Measurements from ENCODE around the gene UNC93A. TPM values are rescaled to one million over a fixed set of nuclear protein-coding genes. Genes with fewer than 3 reads are reported as not detected.
"Not testable (repeated sequence)": the region's sequence is repeated elsewhere in the genome, so short reads cannot be mapped to it uniquely, and the experiment has no call there.

Gene UNC93A
- total RNA-seq, 1 donor: not detected

- H3K4me1 ChIP-seq (ENCODE audit: insufficient read depth, low read length); H3K36me3 ChIP-seq (ENCODE audit: insufficient read depth, low read length); DNase-seq (ENCODE audit: insufficient read length, low spot score, missing footprints); H3K9me3 ChIP-seq (ENCODE audit: low read depth, low read length); H3K79me2 ChIP-seq (ENCODE audit: insufficient read depth, low read length); H3K27me3 ChIP-seq (ENCODE audit: insufficient read depth, low read length); H3K4me2 ChIP-seq (ENCODE audit: insufficient read depth, low read length); H2AFZ ChIP-seq (ENCODE audit: low read length); H3K4me3 ChIP-seq (ENCODE audit: insufficient read depth, low read length); H4K20me1 ChIP-seq (ENCODE audit: insufficient read depth, low read length); H3K27ac ChIP-seq (ENCODE audit: low read depth, low read length): not testable (repeated sequence)
Measured at GRCh38 chr6:167319856-167320753, 29.0 kb downstream of the UNC93A start.

DNA sequence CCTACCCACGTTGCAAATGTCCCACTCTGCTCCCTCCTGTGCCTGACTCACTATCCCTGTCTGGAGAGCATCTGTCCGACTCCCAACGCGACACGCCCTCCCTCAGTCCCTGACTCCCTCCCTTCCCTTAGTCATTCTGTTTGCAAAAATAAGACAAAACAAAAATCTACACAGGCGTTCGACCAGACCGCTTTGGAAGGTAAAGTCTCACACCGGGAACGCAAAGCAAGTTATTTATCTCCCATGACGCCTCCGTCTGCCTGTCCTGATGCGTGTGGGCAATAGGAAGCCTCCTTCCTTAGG is 29.6 kb downstream of the UNC93A start:
- H3K4me3 ChIP-seq (ENCODE audit: insufficient read depth, low read length); H3K79me2 ChIP-seq (ENCODE audit: insufficient read depth, low read length); H3K4me2 ChIP-seq (ENCODE audit: insufficient read depth, low read length); H2AFZ ChIP-seq (ENCODE audit: low read length); H3K27me3 ChIP-seq (ENCODE audit: insufficient read depth, low read length); H3K27ac ChIP-seq (ENCODE audit: low read depth, low read length); DNase-seq (ENCODE audit: insufficient read length, low spot score, missing footprints); H3K9me3 ChIP-seq (ENCODE audit: low read depth, low read length); H4K20me1 ChIP-seq (ENCODE audit: insufficient read depth, low read length); H3K4me1 ChIP-seq (ENCODE audit: insufficient read depth, low read length); H3K36me3 ChIP-seq (ENCODE audit: insufficient read depth, low read length): not testable (repeated sequence)

DNA sequence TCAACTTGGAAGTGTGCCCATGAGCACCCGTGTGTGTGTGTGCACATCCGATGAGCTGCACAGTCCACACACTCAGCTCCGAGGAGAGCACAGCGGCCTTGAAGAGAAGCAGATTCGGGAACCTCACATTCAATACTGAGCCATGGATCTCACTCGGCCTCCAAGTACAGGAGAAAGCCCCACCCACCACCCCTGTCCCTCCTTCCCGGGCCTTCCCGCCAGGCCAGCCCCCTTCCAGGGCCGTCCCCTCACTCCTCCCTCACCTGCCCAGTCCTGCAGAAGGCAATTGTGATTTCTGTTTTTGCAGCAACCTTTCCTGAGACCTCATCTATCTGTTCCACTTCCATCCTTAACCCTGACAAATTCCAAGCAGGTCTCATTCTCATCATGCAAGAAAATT is 30.1 kb downstream of the UNC93A start:
- not testable (repeated sequence) for H3K36me3 ChIP-seq (ENCODE audit: insufficient read depth, low read length); H3K4me1 ChIP-seq (ENCODE audit: insufficient read depth, low read length); H2AFZ ChIP-seq (ENCODE audit: low read length); DNase-seq (ENCODE audit: insufficient read length, low spot score, missing footprints); H3K27ac ChIP-seq (ENCODE audit: low read depth, low read length); H3K9me3 ChIP-seq (ENCODE audit: low read depth, low read length); H4K20me1 ChIP-seq (ENCODE audit: insufficient read depth, low read length); H3K4me3 ChIP-seq (ENCODE audit: insufficient read depth, low read length); H3K79me2 ChIP-seq (ENCODE audit: insufficient read depth, low read length); H3K4me2 ChIP-seq (ENCODE audit: insufficient read depth, low read length); H3K27me3 ChIP-seq (ENCODE audit: insufficient read depth, low read length)

DNA sequence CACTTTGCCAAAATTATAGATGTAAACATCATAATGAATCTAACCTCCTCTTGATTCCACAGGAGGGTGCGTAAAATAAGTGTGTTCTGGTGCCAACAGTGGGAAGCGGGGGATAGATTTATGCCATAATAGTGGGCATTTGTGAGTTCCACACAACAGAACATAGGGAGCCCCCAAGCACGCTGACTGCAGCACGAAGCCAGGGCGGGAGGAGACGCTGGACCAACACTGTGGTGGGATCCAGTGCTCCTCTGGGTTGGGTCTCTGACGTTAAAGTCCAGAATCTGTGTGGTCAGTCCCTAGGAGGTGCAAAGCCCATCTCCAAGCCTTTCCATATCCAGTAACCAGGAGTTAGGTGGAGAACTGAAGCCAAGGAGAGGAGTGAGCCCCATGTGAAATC is 32.0 kb downstream of the UNC93A start:
- TF ChIP-seq, protein P1, sequence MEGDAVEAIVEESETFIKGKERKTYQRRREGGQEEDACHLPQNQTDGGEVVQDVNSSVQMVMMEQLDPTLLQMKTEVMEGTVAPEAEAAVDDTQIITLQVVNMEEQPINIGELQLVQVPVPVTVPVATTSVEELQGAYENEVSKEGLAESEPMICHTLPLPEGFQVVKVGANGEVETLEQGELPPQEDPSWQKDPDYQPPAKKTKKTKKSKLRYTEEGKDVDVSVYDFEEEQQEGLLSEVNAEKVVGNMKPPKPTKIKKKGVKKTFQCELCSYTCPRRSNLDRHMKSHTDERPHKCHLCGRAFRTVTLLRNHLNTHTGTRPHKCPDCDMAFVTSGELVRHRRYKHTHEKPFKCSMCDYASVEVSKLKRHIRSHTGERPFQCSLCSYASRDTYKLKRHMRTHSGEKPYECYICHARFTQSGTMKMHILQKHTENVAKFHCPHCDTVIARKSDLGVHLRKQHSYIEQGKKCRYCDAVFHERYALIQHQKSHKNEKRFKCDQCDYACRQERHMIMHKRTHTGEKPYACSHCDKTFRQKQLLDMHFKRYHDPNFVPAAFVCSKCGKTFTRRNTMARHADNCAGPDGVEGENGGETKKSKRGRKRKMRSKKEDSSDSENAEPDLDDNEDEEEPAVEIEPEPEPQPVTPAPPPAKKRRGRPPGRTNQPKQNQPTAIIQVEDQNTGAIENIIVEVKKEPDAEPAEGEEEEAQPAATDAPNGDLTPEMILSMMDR (IDR thresholded peaks at IDR 0.05; ENCODE audit: extremely low read depth, low read depth, low read length): no peak
- Histone ChIP-seq H3K4me3 (ENCODE audit: insufficient read depth, low read length) (no peak overlapping the region), H3K9me3 (ENCODE audit: low read depth, low read length) (no peaks in the 10 kb centered on the region), H4K20me1 (ENCODE audit: insufficient read depth, low read length) (no peaks in the 10 kb centered on the region), H3K27ac (ENCODE audit: low read depth, low read length) (no peak overlapping the region), H2AFZ (ENCODE audit: low read length) (no peak overlapping the region), H3K36me3 (ENCODE audit: insufficient read depth, low read length) (no peaks in the 10 kb centered on the region), H3K4me2 (ENCODE audit: insufficient read depth, low read length) (no peak overlapping the region), H3K79me2 (ENCODE audit: insufficient read depth, low read length) (no peaks in the 10 kb centered on the region), H3K27me3 (ENCODE audit: insufficient read depth, low read length) (no peaks in the 10 kb centered on the region), H3K4me1 (ENCODE audit: insufficient read depth, low read length) (no peaks in the 10 kb centered on the region)
- DNase-seq (ENCODE audit: insufficient read length, low spot score, missing footprints): no peak

DNA sequence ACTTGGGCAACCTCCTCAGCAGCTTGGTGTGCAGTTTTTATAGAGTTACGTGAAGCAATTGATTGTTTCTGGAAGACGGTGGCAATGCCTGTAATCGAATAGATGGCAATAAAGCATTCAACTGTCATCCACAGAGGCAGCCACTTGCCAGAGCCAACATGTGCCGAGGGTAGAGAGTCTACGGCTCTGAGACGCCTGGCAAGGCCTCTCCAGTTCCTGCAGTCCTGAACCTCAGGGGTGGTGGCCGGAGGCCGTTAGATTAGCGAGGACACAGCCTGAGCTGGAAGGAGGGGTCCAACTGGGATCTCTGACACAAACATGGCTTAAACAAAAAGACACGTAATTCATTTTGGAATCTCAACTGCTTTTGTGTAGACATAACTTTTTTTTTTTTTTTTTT is 33.0 kb downstream of the UNC93A start:
- H4K20me1 ChIP-seq (ENCODE audit: insufficient read depth, low read length): no peaks in the 10 kb centered on the region
- H3K4me1 ChIP-seq (ENCODE audit: insufficient read depth, low read length): no peaks in the 10 kb centered on the region
- H3K4me3 ChIP-seq (ENCODE audit: insufficient read depth, low read length): no peak overlapping the region
- H3K4me2 ChIP-seq (ENCODE audit: insufficient read depth, low read length): no peak overlapping the region
- H3K36me3 ChIP-seq (ENCODE audit: insufficient read depth, low read length): no peaks in the 10 kb centered on the region
- H3K27ac ChIP-seq (ENCODE audit: low read depth, low read length): no peak overlapping the region
- DNase-seq (ENCODE audit: insufficient read length, low spot score, missing footprints): no peak
- H3K27me3 ChIP-seq (ENCODE audit: insufficient read depth, low read length): no peaks in the 10 kb centered on the region
- H3K79me2 ChIP-seq (ENCODE audit: insufficient read depth, low read length): no peaks in the 10 kb centered on the region
- no peak overlapping the region for H2AFZ ChIP-seq (ENCODE audit: low read length)
- H3K9me3 ChIP-seq (ENCODE audit: low read depth, low read length): no peaks in the 10 kb centered on the region
- TF ChIP-seq, protein P1 (IDR thresholded peaks at IDR 0.05; ENCODE audit: extremely low read depth, low read depth, low read length): no peak
